ENCODE results near the gene LRFN4.
A peak's percentile ranks its signal among the peaks of the same experiment; 100 is the strongest.

Gene LRFN4

DNA sequence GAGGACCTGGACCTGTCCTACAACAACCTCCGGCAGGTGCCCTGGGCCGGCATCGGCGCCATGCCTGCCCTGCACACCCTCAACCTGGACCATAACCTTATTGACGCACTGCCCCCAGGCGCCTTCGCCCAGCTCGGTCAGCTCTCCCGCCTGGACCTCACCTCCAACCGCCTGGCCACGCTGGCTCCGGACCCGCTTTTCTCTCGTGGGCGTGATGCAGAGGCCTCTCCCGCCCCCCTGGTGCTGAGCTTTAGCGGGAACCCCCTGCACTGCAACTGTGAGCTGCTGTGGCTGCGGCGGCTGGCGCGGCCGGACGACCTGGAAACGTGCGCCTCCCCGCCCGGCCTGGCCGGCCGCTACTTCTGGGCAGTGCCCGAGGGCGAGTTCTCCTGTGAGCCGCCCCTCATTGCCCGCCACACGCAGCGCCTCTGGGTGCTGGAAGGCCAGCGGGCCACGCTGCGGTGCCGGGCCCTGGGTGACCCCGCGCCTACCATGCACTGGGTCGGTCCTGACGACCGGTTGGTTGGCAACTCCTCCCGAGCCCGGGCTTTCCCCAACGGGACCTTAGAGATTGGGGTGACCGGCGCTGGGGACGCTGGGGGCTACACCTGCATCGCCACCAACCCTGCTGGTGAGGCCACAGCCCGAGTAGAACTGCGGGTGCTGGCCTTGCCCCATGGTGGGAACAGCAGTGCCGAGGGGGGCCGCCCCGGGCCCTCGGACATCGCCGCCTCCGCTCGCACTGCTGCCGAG is 1.5 kb downstream of the LRFN4 start:
- peaks cover 16% of the 10 kb centered on the region for H3K36me3 ChIP-seq (replicated peaks)
- H3K4me3 ChIP-seq (ENCODE audit: low read depth, low read length), result peak overlapping the region; percentile 72
- DNase-seq, result no peak
- no peaks in the 10 kb centered on the region for H3K27me3 ChIP-seq (replicated peaks)
- in situ Hi-C loops (cut with HindIII; ENCODE audit: low pct_ligation_motif_present, low sequenced_read_pairs), result no loop called here
- H3K27ac ChIP-seq, result no peak overlapping the region
- TF ChIP-seq, protein P1, sequence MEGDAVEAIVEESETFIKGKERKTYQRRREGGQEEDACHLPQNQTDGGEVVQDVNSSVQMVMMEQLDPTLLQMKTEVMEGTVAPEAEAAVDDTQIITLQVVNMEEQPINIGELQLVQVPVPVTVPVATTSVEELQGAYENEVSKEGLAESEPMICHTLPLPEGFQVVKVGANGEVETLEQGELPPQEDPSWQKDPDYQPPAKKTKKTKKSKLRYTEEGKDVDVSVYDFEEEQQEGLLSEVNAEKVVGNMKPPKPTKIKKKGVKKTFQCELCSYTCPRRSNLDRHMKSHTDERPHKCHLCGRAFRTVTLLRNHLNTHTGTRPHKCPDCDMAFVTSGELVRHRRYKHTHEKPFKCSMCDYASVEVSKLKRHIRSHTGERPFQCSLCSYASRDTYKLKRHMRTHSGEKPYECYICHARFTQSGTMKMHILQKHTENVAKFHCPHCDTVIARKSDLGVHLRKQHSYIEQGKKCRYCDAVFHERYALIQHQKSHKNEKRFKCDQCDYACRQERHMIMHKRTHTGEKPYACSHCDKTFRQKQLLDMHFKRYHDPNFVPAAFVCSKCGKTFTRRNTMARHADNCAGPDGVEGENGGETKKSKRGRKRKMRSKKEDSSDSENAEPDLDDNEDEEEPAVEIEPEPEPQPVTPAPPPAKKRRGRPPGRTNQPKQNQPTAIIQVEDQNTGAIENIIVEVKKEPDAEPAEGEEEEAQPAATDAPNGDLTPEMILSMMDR (IDR thresholded peaks at IDR 0.05; ENCODE audit: low read depth, low read length, missing control alignments), result no peak

DNA sequence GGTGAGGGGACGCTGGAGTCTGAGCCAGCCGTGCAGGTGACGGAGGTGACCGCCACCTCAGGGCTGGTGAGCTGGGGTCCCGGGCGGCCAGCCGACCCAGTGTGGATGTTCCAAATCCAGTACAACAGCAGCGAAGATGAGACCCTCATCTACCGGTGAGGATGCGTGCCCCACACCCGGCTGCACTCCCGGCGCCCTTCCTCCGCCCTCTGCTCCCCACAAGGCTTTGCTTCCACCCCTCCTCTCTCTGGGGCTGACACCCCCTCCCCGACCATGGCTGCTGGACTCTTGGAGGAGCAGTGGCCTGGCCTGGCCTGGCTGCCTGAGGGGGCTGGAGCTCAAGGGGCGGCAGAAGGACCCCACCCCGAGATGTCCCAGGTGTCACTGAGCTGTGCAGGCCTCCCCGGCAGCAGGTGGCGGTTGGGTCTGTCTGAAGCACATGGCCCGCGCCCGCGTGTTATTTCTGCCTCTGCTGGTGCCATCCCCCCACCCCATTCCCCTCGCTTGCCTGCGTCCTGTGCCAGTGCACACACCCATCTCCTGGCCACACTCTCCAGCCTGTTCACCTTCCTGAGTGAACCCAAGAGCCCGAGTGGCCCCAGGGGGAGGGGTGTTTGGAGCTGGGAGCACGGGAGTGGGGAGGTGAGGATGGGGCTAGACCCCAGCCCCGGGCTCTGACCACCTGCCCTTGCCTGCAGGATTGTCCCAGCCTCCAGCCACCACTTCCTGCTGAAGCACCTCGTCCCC is 2.2 kb downstream of the LRFN4 start:
- H3K4me3 ChIP-seq (ENCODE audit: low read depth, low read length), result no peak overlapping the region
- TF ChIP-seq, protein P1 (IDR thresholded peaks at IDR 0.05; ENCODE audit: low read depth, low read length, missing control alignments), result no peak
- in situ Hi-C loops (cut with HindIII; ENCODE audit: low pct_ligation_motif_present, low sequenced_read_pairs), result no loop called here
- H3K36me3 ChIP-seq (replicated peaks), result peaks cover 18% of the 10 kb centered on the region
- H3K27me3 ChIP-seq (replicated peaks), result no peaks in the 10 kb centered on the region
- no peak for DNase-seq
- no peak overlapping the region for H3K27ac ChIP-seq

DNA sequence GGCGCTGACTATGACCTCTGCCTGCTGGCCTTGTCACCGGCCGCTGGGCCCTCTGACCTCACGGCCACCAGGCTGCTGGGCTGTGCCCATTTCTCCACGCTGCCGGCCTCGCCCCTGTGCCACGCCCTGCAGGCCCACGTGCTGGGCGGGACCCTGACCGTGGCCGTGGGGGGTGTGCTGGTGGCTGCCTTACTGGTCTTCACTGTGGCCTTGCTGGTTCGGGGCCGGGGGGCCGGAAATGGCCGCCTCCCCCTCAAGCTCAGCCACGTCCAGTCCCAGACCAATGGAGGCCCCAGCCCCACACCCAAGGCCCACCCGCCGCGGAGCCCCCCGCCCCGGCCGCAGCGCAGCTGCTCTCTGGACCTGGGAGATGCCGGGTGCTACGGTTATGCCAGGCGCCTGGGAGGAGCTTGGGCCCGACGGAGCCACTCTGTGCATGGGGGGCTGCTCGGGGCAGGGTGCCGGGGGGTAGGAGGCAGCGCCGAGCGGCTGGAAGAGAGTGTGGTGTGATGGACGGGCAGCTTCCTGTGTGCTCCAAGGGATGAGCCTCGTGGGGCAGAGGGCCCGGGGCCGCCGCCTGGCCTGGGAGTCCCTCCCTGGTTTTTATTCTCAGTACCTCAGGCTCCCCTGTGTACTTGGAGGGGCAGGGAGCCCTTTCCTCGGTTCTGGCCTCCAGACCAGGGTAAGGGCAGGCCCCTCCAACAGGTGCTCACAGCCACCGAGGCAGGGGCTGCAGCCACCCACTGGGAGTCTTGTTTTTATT is 3.0 kb downstream of the LRFN4 start:
- Histone ChIP-seq H3K36me3 (replicated peaks) (peaks cover 18% of the 10 kb centered on the region), H3K4me3 (ENCODE audit: low read depth, low read length) (no peak overlapping the region), H3K27ac (no peak overlapping the region), H3K27me3 (replicated peaks) (no peaks in the 10 kb centered on the region)
- DNase-seq, result no peak
- in situ Hi-C loops (cut with HindIII; ENCODE audit: low pct_ligation_motif_present, low sequenced_read_pairs), result no loop called here
- TF ChIP-seq, protein P1 (IDR thresholded peaks at IDR 0.05; ENCODE audit: low read depth, low read length, missing control alignments), result no peak

DNA sequence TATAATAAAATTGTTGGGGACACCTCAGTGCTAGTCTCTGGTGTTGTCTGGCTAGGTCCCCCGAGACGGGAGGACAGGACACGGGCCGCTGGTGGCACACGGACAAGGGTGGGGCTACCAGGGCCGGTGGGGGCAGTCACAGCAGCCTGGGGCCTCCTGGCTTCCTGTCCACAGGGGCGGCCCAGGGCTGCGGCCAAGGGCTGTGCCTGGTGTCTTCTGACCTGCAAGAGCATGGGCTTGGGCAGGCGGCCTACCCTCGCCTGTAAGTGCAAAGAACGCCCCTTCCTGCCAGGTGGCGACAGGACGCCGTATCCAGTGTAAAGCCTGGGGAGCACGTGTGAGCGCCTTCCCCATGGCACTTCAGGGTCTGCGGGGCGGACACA is 3.6 kb downstream of the LRFN4 start:
- Histone ChIP-seq H3K36me3 (replicated peaks) (peaks cover 18% of the 10 kb centered on the region), H3K27ac (no peak overlapping the region), H3K27me3 (replicated peaks) (no peaks in the 10 kb centered on the region), H3K4me3 (ENCODE audit: low read depth, low read length) (no peak overlapping the region)
- TF ChIP-seq, protein P1 (IDR thresholded peaks at IDR 0.05; ENCODE audit: low read depth, low read length, missing control alignments), result no peak
- in situ Hi-C loops (cut with HindIII; ENCODE audit: low pct_ligation_motif_present, low sequenced_read_pairs), result no loop called here
- DNase-seq, result no peak

DNA sequence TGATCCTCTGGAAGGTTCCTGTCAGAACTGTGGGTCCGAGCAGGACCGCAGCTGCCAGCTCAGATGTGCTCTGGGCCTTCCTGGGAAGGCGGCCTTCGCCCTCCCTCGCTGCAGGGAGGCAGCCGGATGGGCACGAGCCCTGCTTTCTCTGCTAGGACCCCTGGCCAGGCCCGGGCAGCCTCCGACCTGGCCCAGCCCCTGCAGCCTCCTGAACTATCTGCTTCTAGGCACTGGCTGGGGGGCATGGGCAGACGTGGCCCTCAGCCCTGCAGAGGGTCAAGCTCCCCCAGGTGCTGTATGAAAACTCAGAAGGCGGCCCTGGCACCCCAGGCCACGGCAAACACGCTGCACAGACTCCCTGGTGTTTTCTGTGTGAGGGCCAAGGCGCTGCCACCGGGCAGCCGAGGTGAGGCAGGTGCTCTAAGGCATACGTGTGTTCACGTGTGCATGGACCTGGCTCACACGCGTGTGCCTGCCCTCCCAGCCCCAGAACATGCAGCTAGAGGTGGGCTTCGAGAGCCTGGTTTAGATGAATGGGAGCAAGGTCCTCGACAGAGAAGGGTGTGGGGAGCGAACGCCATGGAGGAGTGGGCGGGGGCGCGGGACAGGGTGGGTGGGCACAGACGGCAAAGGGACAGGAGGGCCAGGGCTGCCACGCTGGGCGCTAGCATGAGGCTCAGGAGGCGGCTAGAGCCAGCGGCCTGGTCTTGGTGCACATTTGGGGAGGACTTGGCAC is 4.3 kb downstream of the LRFN4 start:
- H3K4me3 ChIP-seq (ENCODE audit: low read depth, low read length), result no peak overlapping the region
- TF ChIP-seq, protein P1 (IDR thresholded peaks at IDR 0.05; ENCODE audit: low read depth, low read length, missing control alignments), result no peak
- H3K36me3 ChIP-seq (replicated peaks), result peaks cover 18% of the 10 kb centered on the region
- no peaks in the 10 kb centered on the region for H3K27me3 ChIP-seq (replicated peaks)
- no peak overlapping the region for H3K27ac ChIP-seq
- no peak for DNase-seq
- in situ Hi-C loops (cut with HindIII; ENCODE audit: low pct_ligation_motif_present, low sequenced_read_pairs), result no loop called here
